CD4-positive, alpha-beta T cell treated with Interleukin-6 at 100 ng/mL for 8 hours (primary cell): ENCODE data around the gene ZC3H12D.
"Not testable (repeated sequence)": the region's sequence is repeated elsewhere in the genome, so short reads cannot be mapped to it uniquely, and the experiment has no call there.

Experiments used
- DNase-seq: peaks from one replicate; pipeline ENCODE4 v3.0.0-alpha.2; 2020; ENCODE audit warnings: mixed read lengths, low spot score

ZC3H12D gene

GRCh38 chr6:149458806-149459205, 26.0 kb downstream of the ZC3H12D start:
- no peak for DNase-seq

GRCh38 chr6:149458196-149458595, 26.6 kb downstream of the ZC3H12D start:
- DNase-seq: no peak

- DNase-seq: no peak
These were observed 27.4 kb downstream of the ZC3H12D start for GRCh38 chr6:149457316-149457884.

- DNase-seq: no peak
These were observed 28.3 kb downstream of the ZC3H12D start for GRCh38 chr6:149456311-149457021.

GRCh38 chr6:149455031-149455732, 29.6 kb downstream of the ZC3H12D start:
- DNase-seq: no peak

- no peak for DNase-seq
These were observed 30.4 kb downstream of the ZC3H12D start for GRCh38 chr6:149454346-149454848.

GRCh38 chr6:149453597-149454345, 31.0 kb downstream of the ZC3H12D start:
- DNase-seq: no peak

GRCh38 chr6:149452037-149452939, 32.5 kb downstream of the ZC3H12D start:
- no peak for DNase-seq

GRCh38 chr6:149451376-149452036, 33.3 kb downstream of the ZC3H12D start:
- no peak for DNase-seq

GRCh38 chr6:149450679-149451375, 34.0 kb downstream of the ZC3H12D start:
- DNase-seq: no peak

- DNase-seq: no peak
These were observed 34.8 kb downstream of the ZC3H12D start for GRCh38 chr6:149449831-149450678.

GRCh38 chr6:149448821-149449453, 35.9 kb downstream of the ZC3H12D start:
- DNase-seq: no peak

- DNase-seq: no peak
These were observed 37.9 kb downstream of the ZC3H12D start for GRCh38 chr6:149446791-149447376.

- no peak for DNase-seq
These were observed 39.2 kb downstream of the ZC3H12D start for GRCh38 chr6:149445573-149445972.

- DNase-seq: no peak
These were observed 39.7 kb downstream of the ZC3H12D start for GRCh38 chr6:149445095-149445466.

GRCh38 chr6:149444360-149445094, 40.3 kb downstream of the ZC3H12D start:
- not testable (repeated sequence) for DNase-seq

- DNase-seq: no peak
These were observed 41.2 kb downstream of the ZC3H12D start for GRCh38 chr6:149443411-149444181.
